Germinal center (tissue), 1 donor: ENCODE data around the gene CCDC57.
"Not testable (repeated sequence)": the region's sequence is repeated elsewhere in the genome, so short reads cannot be mapped to it uniquely, and the experiment has no call there.

ENCODE experiments used
- DNase-seq: peaks from one replicate; pipeline ENCODE4 v3.0.0; 2012; ENCODE audit warnings: mixed read lengths, low spot score

Gene CCDC57

GRCh38 chr17:82222816-82223215 lies 10.2 kb upstream of the CCDC57 start:
- DNase-seq, result no peak

DNA sequence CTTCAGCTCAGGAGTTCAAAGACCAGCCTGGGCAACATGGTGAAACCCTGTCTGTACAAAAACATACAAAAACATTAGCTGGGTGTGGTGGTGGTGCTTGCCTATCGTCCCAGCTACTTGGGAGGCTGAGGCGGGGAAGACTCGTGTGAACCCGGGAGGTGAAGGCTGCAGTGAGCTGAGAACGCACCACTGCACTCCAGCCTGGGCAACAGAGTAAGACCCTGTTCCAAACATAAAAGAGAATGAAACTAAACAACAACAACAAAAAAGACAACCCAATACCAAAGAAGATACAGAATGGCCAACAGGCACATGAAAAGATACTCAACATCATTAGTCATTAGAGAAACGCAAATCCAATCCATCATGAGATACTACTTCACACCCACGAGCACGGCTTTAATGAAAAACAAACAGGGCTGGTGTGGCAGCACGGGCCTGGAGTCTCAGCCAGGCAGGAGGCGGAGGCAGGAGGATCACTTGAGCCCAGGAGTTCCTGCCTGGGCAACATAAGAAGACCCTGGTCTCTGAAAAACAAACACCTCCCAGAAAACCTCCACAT lies 8.8 kb upstream of the CCDC57 start:
- no peak for DNase-seq

- DNase-seq, result no peak
These were observed 7.4 kb upstream of the CCDC57 start for GRCh38 chr17:82219753-82220709.

DNA sequence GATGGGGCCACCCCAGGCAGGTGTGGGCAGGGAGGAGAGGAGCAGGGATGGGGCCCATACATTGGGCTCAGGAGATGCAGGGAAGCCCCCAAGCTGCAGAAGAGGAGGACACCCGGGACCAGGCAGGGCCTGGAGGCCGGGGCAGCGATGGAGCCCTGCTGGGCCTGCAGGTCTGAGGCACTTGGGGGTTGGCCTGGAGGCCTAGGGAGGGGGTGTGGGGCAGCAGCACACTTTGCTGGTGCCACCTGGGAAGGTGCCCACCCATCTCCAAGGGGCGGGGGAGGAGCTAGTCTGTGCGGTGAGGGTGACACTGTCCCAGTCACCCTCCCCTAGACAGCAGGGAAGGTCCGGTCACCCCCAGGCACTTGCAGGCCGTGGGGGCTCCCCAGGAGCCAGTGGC lies 6.4 kb upstream of the CCDC57 start:
- no peak for DNase-seq

GRCh38 chr17:82218349-82219075 lies 5.9 kb upstream of the CCDC57 start:
- DNase-seq, result no peak

DNA sequence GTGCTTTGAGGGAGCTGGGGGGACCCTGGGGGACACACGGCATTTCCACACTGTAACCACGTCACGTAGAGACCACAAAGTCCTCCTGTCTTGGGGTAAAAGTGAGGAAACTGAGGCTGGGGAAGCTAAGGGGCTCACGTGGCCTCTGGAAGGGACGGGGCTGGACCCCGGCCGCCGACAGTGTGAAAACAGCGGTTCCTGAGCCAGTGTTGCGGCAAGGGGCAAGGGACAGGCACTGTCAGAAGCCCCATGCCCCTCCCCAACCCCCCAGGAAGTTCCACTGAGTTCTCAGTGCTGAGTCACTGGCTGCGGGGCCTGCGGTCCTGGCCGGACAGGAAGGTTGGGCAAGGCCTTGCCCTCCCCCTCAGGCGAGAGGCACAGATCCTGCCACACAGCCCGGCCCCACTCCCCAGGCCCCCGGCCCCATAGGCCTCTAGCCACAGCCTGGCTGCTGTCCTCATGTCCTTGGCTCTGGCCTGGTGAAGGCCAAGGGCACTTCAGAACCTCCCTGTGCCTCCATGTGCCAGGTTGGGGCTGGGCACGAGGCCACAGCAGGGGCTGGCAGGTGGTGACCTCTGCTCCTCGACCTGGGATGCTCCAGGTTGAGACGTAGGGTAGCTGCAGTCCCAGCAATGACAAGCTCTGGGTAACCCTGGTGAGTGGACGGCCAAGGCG lies 5.0 kb upstream of the CCDC57 start:
- DNase-seq, result no peak

GRCh38 chr17:82217120-82217529 lies 4.5 kb upstream of the CCDC57 start:
- no peak for DNase-seq

- DNase-seq, result peak; percentile 57
These were observed 3.9 kb upstream of the CCDC57 start for GRCh38 chr17:82216301-82217119.

DNA sequence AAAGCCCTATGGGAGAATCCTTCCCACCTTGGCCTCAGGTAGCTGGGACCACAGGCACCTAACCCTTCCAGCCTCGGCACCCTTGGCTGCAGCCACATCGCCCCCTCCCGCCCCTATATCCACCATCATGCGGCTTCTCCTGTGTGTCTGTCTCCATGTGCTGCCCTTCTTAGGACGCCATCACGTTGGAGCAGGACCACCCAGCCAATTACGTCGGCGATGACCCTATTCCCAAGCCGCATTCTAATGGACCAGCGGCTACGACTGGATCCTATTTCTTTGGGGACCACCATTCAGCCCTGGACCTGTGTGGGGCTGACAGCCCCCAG lies 3.3 kb upstream of the CCDC57 start:
- DNase-seq, result no peak

DNA sequence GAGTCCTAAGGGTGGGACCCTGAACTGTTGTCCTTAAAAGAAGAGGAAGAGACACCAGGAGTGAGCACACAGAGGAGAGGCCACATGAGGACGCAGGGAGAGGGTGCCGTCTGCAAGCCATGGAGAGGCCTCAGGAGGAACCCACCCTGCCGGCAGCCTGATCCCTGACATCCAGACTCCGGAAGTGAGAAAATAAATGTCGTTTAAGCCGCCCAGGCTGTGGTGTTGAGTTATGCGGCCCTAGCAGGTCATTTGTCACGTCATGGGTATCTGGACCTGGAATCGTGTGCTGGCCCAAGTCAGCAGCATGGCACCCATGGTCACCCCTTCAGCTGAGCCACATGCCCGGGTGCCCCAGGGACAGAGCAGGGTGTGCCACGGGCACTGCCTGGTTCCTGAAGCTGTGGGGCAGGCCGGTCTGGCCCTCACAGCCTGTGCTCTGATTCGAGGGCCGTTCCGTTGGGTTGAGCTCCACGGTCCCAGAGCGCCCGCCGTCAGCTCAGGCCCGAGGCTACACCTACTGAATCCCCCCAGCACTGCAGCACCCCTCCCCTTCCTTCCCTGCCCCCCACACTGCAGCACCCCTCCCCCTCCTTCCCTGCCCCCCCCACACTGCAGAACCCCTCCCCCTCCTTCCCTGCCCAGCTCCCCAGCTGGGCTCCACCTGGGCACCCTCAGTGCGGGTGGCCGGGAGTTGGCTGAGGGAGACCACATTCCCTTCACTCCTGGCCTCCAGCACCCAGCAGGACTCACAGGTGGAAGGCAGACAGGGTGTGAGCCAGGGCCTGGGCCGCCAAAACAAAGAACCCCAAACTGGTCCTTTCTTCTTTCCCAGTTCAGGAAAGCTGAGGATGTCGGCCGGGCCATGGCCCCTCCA lies 2.7 kb upstream of the CCDC57 start:
- DNase-seq, result no peak

DNA sequence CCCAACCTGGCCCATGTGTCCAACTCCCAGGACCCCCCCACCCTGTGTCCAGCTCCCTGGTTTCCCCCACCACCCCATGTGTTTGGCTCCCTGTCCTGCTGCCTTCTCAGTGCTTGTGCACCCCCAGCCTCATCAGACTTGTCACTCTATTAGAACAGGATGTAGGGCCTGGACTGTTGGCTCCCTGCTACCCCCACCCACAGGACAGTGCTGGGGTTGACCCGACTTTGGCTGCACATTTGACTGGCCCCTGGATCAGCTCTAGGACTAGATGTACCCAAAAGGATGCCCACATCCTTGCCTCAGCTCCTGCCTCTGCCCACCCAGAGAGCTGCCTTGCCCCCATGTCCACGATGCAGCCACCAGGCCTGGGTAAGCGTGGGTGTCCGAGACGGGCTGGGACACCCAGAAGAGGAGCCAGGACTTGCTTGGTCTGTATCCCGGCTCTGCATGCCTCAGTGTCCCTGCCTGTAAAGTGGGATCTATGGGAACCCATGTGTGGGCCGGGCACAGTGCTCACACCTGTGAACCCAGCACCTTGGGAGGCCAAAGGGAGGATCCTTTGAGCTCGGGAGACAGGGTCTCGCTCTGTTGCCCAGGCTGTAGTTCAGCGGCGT lies 1.5 kb upstream of the CCDC57 start:
- no peak for DNase-seq

DNA sequence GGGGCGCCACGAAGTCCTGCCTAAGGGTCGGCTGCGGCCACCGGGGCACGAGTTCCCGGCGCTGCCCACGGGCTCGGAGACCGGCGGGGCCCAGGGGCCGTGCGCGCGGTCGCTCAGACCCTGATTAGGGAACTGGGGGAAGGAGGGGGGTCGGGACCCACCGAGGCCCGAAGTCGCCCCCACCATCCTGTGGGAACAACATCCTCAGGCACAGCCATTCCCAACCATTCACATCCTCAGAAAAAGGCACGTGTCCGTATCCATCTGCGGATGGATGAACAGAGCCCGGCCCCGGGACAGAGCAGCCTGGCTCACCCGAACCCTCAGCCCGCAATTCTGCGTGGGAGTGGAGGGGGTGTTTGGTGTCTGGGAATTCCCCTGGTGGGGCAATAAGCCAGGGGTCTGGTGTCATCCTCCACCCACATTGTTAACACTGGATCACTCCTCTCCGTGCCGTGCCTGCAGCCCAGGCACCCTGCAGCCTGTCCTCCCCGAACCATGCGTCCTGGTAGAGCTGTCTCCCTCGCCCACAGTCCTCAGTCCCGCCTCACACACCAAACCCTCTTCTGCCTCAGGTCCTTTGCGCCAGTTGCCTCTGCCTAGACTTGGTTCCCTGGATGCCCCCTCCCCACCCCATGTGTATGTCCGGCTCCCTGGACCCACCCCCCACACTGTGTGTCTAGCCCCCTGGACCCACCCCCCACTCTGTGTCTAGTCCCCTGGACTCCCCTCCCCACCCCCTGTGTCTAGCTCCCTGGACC lies 789 bp upstream of the CCDC57 start:
- DNase-seq, result peak; percentile 58

GRCh38 chr17:82210655-82211054 lies 2.0 kb downstream of the CCDC57 start:
- DNase-seq, result not testable (repeated sequence)

DNA sequence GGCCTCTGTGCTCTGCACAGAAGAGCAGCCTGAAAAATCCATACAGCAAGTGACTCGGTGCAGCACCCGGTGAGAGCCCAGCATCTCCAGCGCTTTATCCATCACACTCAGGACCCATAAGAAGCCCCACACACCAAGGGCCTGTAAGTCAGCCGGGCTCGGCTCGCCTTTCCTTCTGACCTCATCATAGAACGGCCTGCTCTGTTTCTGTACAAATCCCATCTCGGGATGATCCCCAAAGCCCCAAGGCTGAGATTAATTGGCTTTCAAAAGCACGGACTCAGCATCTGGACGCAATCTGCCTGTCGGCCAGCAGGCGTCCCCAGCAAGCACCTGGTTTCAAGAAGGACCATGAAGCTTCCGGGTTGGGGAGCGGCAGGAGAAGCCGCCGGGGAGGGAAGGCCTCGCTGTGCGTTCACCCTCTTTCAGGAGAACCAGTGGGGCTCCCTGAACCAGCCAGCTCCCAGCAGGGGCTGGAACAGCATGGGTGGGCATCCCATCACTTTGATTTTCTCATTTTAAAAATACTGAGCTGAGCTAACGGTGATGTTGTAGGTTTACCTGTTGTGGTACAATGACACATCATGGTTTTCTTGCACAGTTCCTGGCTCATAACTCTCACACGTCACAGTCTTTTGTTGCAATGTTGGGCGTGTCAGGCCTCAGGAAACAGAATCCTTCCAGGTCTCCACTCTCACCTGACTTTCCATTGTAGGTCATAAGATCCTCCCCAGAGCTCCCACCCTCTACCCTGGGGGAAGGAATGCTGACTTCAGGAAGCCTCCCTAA lies 6.7 kb downstream of the CCDC57 start:
- peak; percentile 84 for DNase-seq

DNA sequence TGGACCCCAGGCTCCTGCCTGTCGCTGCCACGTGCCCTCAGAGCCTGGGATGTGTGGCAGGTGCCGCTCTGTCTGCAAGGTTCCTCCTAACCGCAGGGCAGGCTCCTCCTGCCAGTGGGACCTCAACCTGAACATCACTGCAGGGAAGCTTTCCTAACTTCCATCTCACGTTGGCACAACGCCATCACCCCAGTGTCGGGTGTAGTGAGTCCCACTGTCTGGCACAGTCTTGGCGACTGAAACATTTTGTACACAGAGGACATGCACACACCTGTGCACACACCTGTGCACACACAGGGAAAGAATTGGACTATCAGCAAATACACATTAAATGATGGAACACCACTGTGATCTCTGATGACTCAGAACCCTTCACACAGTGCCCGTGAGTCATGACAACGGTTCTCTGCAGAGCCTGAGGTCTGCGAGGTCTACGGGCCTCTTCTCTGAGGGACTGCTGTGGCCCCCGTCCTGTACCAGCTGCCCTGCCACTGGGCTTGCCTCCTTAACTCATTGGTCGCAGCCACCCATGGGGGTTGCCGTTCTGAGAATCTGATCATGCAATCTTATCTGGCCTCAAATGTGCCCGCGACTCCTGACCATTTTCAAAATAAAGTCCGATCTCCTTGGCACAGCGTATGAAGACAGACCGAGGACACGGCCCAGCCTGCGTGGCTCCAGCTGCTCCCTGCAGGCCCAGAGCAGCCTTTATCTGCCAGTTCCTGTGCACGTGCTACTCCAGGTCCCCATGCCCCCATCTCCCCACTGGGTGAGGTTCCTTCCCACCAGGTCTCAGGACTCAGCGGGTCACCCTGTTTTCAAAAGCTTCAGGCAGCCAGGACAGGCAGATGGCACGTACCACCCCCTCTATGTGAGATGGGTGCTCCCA lies 7.6 kb downstream of the CCDC57 start:
- DNase-seq, result no peak

DNA sequence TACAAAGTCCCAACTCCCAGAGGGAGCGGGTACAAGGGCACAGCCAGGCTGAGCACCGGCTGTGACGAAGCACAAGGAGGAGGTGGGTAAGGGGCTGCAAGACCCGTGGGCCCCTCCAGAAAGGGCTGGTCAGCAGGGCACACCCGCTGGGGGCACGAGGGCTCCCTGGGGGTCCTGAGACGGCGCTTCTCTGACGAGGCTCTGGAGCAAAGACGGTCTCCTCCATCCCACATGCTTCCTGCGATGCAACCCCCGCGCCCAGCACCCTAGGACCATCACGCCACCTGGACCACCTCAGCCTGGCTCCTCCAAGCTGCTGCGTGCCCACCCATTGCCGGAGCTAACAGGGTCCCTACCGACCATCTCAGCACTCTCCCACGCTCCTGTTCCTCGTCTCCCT lies 8.7 kb downstream of the CCDC57 start:
- no peak for DNase-seq

- no peak for DNase-seq
These were observed 9.7 kb downstream of the CCDC57 start for GRCh38 chr17:82202981-82203380.
